MV-4-11 (cell line): ENCODE results near the gene HOXB2.
A peak's percentile ranks its signal among the peaks of the same experiment; 100 is the strongest.

Experiments used
- DNase-seq: peaks from one replicate; lab custom pipeline; 2025; lab: John Stamatoyannopoulos, UW

HOXB2 gene

GRCh38 chr17:48545022-48545375 lies at the start of gene HOXB2:
HOXB2 (minus strand) TSS chr17:48545109; CDS start chr17:48544911, 198 bp downstream.
- DNase-seq: no peak

DNA sequence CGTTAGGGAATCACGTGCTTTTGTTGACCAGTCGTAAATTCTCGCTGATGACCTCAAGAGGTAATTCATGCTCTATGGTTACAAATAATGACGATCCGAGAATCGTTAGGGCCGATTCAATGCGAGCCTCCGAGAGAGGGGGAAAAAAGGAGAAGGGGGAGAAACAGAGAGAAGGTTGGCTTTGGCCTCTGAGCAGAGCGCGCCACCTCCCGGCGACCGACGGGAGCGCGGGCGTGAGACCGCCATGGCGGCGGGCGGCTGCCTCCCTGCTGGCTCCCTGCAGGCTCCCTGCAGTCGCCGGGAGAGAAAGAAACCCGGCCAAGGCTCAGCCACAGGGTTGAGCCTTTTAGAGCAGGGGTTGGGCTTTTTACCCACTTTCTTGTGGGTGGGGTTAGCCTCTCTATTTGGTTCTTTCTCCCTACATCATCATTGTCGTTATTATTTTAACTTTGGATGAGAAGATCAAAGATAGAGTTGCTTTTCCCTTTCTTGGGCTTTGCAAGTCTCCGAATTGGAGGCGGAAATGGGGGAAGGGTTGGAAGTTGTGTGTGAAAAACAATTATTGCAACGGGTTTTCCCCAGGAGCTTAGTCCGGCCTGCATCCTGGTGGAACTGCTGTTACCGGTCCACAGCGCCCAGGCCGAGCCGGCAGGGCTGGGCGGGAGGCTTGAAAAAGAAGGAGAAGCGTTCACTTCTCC lies 49.1 kb upstream of the HOXB2 start:
- peak; percentile 46 for DNase-seq

- DNase-seq: no peak
Observed at GRCh38 chr17:48593126-48593829, 48.4 kb upstream of the HOXB2 start, which contains the start of gene HOXB5. HOXB5 (minus strand) TSS chr17:48593779; CDS start chr17:48593682, 97 bp downstream.

DNA sequence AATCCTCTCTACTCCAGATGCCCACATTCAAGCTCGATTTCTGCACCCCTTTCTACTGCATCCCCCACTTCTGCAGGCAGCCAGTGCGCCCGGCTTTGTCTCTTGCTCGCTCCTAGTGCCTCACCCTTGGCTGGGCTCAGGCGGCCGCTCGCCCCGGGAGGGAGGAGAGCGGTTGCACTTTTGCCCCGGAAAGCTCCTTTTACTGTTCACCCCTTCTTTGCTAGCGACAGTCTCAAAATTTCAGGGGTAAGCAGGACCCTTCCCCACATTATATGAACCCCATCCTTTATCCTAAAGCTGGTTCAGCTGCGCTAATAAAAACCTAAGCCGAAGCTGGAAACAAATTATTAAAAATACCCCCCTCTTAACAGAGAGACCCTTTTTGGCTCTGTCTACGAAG lies 47.7 kb upstream of the HOXB2 start:
- no peak for DNase-seq

DNA sequence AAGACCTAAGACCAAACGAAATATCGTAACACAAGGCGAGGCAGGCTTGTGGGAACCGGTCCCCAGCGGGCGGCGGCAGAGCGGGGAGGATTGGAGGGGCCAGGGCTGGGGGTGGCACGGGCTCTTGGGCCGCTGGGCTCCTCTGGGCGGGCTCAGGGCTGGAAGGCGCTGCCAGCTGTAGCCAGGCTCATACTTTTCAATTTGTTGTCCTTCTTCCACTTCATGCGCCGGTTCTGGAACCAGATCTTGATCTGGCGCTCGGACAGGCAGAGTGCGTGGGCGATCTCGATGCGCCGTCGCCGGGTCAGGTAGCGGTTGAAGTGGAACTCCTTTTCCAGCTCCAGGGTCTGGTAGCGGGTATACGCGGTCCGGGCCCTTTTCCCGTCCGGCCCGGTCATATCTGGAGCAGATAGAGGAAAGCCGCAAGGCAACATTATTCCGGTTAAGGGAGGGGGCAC lies 47.2 kb upstream of the HOXB2 start:
- DNase-seq: no peak

- DNase-seq: no peak
Observed at GRCh38 chr17:48591255-48592056, 46.5 kb upstream of the HOXB2 start.

- no peak for DNase-seq
Observed at GRCh38 chr17:48590607-48591161, 45.8 kb upstream of the HOXB2 start.

DNA sequence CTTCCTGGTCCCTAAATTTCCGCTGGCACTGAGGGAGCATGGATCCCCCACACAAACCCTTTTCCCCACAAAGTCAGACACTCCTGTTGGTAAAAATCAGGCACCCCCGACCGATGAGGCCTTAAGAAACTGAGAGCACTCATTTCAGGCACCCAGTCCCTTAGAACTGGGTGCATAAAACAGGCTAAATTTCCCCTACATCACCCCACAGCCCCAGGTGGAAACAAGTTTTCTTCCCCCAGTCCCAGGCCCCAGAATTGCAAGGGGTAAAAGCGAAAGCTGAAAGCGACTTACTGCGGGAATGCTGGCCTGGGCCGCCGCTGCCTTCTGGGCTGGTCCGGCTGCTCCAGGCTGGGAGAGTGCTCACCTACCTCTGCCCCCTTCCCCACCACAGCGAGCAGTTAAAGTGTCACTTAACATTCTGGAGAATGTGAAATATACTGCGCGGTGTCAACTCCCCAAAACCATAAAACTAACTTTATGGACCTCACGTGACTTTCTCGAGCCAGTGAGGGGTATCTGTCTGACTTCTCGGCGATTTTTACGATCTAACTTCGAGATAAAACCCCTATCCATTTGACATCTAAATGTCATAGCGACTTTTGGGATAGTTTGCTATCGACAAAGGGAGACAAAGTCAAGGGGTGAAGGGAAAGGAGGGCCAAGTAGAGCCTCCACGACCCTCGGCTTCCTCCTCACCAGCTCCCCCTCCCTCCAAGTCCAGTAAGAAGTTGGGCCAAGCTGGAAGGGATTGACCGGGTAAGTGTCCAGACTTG lies 45.1 kb upstream of the HOXB2 start, which contains the start of gene HOXB3:
Gene HOXB3, minus strand, starts transcription at position 411 of the 776 bp plus-strand sequence. CDS start 37,767 bp downstream, outside the sequence.
- no peak for DNase-seq

DNA sequence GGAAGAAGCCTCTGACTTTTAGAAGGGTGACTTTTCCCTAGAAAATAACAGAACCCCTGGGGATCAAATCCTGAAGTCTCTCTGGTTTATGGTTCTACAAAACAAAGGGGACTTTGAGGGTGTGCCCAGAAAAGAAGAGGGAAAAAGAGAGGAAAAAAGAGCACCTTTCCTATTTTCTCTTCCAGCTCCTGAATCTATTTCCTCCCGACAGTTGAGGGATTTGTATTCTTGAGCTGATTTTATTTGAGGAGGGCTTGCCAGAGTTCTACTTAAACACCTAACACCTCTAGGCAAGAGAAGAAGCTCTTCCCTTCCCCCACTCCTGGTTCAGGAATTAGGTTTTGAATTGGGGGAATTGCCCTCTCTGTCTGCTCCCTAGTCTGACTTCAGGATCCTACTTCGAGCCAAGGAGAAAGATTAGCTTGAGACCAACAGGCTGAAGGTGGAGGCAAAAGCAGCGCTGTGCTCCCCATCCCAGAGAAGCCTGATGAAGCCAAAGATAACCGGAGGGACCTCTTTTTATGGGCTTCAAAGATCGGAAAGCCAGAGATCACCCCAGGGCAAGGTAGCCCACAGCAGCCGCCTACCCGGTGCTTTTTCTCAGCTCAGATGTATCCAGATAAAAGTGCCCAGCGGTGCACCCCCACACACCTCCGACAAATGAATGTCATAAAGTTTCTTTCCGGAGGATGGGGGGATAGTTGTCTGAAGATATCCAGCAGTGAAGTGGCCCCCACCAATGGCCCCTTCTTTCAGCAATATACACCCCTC lies 44.3 kb upstream of the HOXB2 start:
- no peak for DNase-seq

DNA sequence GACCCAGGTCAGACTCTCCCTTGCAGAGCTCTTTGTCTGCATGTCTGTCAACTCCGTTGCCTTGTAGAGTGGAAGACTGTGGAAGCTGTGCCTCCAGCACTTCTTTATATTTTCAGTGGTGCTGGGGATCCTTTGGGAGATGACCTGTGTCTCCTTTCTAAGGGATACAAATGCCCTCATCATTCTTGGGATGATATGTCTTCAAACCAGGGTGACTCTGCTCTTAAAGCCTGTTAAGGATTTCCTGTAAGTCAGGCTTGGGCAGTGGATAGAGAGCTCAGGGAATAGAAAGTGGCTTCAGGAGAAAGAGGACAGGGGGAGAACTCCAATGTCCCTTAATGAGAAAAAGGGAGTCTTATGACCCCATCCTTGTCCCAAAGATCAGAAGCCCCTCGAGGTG lies 43.6 kb upstream of the HOXB2 start:
- DNase-seq: no peak

GRCh38 chr17:48588074-48588415 lies 43.1 kb upstream of the HOXB2 start:
- no peak for DNase-seq

- peak; percentile 29 for DNase-seq
Observed at GRCh38 chr17:48587276-48588073, 42.6 kb upstream of the HOXB2 start.

DNA sequence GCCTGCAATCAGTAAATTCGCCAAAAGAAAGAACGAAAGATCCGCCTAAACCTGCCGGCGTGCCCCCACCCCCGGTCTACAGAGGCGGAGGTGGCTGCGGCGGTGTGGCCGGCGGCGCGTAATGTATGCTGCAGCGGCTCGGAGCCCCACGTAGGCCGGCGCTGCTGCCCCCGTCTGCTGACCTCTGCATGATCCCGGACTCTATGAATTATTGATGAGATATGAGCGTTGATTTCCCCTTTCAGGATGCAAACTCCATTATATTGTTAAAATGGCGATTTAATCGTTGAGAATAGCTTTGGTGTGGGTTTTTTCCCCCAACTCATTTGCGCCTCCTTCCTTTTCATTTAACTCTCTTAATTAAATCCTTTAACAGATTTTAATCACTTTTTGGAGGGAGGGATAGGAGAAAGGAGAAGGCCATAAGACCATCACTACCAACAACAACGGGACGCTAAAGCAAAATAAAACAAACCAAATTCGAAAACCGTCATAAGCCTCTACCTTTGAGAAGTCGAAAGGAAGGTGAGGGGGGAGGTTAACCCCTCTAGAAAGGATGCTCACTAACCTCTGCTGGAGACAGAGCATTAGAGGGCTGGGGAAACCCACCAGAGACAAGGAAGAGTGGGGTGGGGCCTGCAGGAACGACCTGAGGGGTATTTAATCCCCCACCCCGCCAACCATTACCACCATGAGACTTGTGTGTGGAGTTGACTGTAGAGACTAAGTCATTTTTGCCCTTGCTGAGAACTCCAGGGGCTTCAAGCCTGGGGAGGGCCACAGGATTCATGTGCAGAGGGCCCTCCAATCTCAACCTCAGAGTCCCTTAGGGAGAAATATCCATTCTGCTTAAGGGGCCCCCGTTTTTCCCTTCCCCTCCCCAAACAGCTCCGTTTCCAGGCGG lies 41.7 kb upstream of the HOXB2 start:
- DNase-seq: no peak

DNA sequence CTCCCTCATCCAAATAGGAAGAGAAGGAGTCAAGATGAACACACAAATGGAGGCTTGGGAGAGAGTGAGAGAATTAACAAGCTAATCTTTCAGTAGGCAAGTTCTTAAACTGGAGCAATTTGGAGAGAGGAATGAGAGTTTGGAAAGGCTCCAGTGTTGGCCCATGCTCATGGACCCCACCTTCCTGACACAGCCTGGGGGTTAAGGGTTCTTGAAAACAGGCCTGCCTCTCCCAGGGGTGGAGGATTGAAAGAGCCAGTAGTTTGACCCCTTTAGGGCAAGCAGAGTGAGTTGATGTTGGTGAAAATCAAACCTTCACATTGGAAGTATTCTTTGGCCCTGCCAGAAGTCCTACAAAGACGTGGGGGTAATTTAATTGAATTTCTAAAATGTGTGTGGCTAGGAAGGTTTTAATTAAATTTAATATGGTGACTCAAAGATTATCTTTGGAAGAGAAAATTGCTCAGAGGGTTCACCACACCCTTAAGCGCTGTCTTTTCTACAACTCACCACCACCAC lies 39.4 kb upstream of the HOXB2 start:
- DNase-seq: no peak

GRCh38 chr17:48583708-48584222 lies 38.9 kb upstream of the HOXB2 start:
- no peak for DNase-seq

GRCh38 chr17:48582750-48583069 lies 37.8 kb upstream of the HOXB2 start:
- DNase-seq: no peak

DNA sequence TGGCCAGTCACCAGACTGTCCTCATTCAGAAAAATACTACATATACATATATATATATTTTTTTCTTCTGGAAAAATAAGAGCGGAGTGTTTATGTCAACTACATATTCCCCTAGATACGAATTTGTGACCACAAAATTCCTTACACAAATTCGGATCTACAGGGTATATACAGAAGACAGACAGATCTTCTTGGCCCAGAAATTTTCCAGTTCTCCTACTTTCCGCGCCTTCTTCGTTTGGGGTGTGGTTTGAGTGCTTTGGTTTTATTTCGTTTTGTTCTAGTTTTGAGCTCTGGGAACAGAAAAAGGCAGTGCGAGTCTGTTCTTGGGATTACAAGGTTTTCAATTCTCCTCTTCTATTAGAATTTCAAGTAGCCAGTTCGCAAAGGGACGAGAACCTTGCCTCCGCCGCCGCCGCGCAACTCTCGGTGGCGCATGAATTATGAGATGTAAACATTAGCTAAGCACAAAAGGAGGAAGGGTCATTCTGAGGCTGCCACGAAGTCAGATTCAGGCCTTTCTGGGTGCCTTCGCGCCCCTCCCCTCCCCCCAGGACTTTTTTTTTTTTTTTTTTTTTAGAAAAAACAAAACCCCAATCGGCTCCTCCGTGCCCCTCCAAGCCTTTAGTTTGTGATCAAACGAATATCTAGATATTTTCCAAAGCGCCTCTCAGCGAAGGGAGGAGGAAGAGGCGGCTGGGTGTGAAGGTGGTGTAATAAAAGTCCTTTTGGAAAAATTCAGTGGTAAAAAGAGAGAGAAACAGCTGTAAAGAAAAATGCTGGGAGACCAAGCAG lies 35.0 kb upstream of the HOXB2 start:
- DNase-seq: no peak

DNA sequence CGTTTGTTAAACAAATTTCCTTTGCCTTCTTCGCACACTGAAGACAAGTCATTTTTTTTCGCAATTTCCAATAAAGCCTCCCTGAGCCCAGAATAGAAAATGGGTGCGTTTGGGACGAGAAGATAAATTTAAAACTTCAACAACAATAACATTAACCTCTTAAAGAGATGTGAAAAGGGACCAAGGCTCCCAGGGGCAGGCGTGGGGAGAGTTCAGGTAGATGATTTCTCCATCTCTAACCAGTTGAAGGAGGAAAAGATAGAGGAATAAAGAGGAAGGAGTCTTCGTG lies 34.5 kb upstream of the HOXB2 start:
- DNase-seq: no peak
